ENCODE data around the gene RBMS3. TPM values are rescaled to one million over a fixed set of nuclear protein-coding genes. Genes with fewer than 3 reads are reported as not detected.

The RBMS3 gene
- total and polyA plus RNA-seq, 2 experiments from 2014 or later = 3.2 to 7.4 TPM

DNA sequence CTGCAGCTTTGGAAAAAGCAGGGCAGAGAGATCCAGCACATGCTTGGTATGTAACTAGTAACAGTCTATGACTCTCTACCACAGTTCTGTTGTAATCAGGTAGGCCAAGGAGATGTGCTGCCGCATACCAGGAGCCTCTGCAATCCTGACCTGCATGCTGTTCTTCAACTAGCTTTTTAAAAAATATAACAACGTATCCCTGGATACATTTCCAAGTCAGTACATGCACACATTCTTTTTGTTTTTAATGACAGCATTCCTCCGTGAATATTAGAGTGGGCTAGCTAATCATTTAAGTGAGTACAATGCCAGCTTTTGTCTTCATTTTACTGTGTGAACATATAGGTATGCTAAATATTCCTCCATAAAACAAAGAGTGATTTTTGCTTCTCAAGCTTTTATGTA lies 437.8 kb downstream of the RBMS3 start:
- no peaks in the 10 kb centered on the region for H3K79me2 ChIP-seq (replicated peaks; ENCODE audit: insufficient read depth)
- no peaks in the 10 kb centered on the region for H4K20me1 ChIP-seq (replicated peaks; ENCODE audit: insufficient read depth)
- Mint-ChIP-seq H3K36me3 (ENCODE audit: low read depth) (no peaks in the 10 kb centered on the region), H3K9me3 (no peaks in the 10 kb centered on the region), H3K4me1 (no peaks in the 10 kb centered on the region), H3K27ac (0 out of 2 replicates have a peak overlapping the region, but pooled peaks have one; percentile 13), H3K27me3 (ENCODE audit: insufficient read depth, low read depth, poor library complexity) (no peaks in the 10 kb centered on the region), H3K4me3 (no peak overlapping the region)
- no peak for ATAC-seq
- H3K4me2 ChIP-seq = no peak overlapping the region
- no peak for DNase-seq (ENCODE audit: low spot score)
- no peak overlapping the region for H3K4me3 ChIP-seq
- H3K27ac ChIP-seq (ENCODE audit: low read depth) = no peak overlapping the region
- H3K27me3 ChIP-seq (ENCODE audit: insufficient read depth) = no peaks in the 10 kb centered on the region
- H3K4me1 ChIP-seq (ENCODE audit: insufficient read depth) = no peaks in the 10 kb centered on the region
- H3K36me3 ChIP-seq (ENCODE audit: insufficient read depth) = 0 out of 2 replicates have a peak, but pooled peaks cover 2% of the 10 kb centered on the region
- no peaks in the 10 kb centered on the region for H3F3A ChIP-seq (replicated peaks; ENCODE audit: low read depth)
- no peaks in the 10 kb centered on the region for H3K9me2 ChIP-seq (ENCODE audit: insufficient read depth)
- TF ChIP-seq JUNB (IDR thresholded peaks at IDR 0.05; ENCODE audit: unreplicated experiment) = no peak
- TF ChIP-seq, protein P1, sequence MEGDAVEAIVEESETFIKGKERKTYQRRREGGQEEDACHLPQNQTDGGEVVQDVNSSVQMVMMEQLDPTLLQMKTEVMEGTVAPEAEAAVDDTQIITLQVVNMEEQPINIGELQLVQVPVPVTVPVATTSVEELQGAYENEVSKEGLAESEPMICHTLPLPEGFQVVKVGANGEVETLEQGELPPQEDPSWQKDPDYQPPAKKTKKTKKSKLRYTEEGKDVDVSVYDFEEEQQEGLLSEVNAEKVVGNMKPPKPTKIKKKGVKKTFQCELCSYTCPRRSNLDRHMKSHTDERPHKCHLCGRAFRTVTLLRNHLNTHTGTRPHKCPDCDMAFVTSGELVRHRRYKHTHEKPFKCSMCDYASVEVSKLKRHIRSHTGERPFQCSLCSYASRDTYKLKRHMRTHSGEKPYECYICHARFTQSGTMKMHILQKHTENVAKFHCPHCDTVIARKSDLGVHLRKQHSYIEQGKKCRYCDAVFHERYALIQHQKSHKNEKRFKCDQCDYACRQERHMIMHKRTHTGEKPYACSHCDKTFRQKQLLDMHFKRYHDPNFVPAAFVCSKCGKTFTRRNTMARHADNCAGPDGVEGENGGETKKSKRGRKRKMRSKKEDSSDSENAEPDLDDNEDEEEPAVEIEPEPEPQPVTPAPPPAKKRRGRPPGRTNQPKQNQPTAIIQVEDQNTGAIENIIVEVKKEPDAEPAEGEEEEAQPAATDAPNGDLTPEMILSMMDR (conservative IDR thresholded peaks at IDR 0.05; ENCODE audit: low read depth in 2 of 2) = no peak
- TF ChIP-seq STAT1 (IDR thresholded peaks at IDR 0.05; ENCODE audit: unreplicated experiment) = no peak
- TF ChIP-seq POLR2AphosphoS5 (IDR thresholded peaks at IDR 0.05; ENCODE audit: low read depth) = no peak
- TF ChIP-seq NANOG (IDR thresholded peaks at IDR 0.05; ENCODE audit: borderline replicate concordance) = no peak
- TF ChIP-seq EZH2phosphoT487 (IDR thresholded peaks at IDR 0.05; ENCODE audit: unreplicated experiment) = no peak
- no peak for TF ChIP-seq EZH2 (IDR thresholded peaks at IDR 0.05; ENCODE audit: low read depth, unreplicated experiment)
- TF ChIP-seq, protein P2, sequence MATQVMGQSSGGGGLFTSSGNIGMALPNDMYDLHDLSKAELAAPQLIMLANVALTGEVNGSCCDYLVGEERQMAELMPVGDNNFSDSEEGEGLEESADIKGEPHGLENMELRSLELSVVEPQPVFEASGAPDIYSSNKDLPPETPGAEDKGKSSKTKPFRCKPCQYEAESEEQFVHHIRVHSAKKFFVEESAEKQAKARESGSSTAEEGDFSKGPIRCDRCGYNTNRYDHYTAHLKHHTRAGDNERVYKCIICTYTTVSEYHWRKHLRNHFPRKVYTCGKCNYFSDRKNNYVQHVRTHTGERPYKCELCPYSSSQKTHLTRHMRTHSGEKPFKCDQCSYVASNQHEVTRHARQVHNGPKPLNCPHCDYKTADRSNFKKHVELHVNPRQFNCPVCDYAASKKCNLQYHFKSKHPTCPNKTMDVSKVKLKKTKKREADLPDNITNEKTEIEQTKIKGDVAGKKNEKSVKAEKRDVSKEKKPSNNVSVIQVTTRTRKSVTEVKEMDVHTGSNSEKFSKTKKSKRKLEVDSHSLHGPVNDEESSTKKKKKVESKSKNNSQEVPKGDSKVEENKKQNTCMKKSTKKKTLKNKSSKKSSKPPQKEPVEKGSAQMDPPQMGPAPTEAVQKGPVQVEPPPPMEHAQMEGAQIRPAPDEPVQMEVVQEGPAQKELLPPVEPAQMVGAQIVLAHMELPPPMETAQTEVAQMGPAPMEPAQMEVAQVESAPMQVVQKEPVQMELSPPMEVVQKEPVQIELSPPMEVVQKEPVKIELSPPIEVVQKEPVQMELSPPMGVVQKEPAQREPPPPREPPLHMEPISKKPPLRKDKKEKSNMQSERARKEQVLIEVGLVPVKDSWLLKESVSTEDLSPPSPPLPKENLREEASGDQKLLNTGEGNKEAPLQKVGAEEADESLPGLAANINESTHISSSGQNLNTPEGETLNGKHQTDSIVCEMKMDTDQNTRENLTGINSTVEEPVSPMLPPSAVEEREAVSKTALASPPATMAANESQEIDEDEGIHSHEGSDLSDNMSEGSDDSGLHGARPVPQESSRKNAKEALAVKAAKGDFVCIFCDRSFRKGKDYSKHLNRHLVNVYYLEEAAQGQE (IDR thresholded peaks at IDR 0.05; ENCODE audit: unreplicated experiment) = no peak
- TF ChIP-seq, protein P3, sequence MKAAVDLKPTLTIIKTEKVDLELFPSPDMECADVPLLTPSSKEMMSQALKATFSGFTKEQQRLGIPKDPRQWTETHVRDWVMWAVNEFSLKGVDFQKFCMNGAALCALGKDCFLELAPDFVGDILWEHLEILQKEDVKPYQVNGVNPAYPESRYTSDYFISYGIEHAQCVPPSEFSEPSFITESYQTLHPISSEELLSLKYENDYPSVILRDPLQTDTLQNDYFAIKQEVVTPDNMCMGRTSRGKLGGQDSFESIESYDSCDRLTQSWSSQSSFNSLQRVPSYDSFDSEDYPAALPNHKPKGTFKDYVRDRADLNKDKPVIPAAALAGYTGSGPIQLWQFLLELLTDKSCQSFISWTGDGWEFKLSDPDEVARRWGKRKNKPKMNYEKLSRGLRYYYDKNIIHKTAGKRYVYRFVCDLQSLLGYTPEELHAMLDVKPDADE (IDR thresholded peaks at IDR 0.05) = no peak
- TF ChIP-seq ZNF331 (CRISPR knock-in tag; IDR thresholded peaks at IDR 0.05; ENCODE audit: low read depth) = no peak
- TF ChIP-seq CREB1 (CRISPR knock-in tag; IDR thresholded peaks at IDR 0.05; ENCODE audit: low read depth) = no peak
- TF ChIP-seq ZNF114 (CRISPR knock-in tag; IDR thresholded peaks at IDR 0.05) = no peak
- TF ChIP-seq, protein P4, sequence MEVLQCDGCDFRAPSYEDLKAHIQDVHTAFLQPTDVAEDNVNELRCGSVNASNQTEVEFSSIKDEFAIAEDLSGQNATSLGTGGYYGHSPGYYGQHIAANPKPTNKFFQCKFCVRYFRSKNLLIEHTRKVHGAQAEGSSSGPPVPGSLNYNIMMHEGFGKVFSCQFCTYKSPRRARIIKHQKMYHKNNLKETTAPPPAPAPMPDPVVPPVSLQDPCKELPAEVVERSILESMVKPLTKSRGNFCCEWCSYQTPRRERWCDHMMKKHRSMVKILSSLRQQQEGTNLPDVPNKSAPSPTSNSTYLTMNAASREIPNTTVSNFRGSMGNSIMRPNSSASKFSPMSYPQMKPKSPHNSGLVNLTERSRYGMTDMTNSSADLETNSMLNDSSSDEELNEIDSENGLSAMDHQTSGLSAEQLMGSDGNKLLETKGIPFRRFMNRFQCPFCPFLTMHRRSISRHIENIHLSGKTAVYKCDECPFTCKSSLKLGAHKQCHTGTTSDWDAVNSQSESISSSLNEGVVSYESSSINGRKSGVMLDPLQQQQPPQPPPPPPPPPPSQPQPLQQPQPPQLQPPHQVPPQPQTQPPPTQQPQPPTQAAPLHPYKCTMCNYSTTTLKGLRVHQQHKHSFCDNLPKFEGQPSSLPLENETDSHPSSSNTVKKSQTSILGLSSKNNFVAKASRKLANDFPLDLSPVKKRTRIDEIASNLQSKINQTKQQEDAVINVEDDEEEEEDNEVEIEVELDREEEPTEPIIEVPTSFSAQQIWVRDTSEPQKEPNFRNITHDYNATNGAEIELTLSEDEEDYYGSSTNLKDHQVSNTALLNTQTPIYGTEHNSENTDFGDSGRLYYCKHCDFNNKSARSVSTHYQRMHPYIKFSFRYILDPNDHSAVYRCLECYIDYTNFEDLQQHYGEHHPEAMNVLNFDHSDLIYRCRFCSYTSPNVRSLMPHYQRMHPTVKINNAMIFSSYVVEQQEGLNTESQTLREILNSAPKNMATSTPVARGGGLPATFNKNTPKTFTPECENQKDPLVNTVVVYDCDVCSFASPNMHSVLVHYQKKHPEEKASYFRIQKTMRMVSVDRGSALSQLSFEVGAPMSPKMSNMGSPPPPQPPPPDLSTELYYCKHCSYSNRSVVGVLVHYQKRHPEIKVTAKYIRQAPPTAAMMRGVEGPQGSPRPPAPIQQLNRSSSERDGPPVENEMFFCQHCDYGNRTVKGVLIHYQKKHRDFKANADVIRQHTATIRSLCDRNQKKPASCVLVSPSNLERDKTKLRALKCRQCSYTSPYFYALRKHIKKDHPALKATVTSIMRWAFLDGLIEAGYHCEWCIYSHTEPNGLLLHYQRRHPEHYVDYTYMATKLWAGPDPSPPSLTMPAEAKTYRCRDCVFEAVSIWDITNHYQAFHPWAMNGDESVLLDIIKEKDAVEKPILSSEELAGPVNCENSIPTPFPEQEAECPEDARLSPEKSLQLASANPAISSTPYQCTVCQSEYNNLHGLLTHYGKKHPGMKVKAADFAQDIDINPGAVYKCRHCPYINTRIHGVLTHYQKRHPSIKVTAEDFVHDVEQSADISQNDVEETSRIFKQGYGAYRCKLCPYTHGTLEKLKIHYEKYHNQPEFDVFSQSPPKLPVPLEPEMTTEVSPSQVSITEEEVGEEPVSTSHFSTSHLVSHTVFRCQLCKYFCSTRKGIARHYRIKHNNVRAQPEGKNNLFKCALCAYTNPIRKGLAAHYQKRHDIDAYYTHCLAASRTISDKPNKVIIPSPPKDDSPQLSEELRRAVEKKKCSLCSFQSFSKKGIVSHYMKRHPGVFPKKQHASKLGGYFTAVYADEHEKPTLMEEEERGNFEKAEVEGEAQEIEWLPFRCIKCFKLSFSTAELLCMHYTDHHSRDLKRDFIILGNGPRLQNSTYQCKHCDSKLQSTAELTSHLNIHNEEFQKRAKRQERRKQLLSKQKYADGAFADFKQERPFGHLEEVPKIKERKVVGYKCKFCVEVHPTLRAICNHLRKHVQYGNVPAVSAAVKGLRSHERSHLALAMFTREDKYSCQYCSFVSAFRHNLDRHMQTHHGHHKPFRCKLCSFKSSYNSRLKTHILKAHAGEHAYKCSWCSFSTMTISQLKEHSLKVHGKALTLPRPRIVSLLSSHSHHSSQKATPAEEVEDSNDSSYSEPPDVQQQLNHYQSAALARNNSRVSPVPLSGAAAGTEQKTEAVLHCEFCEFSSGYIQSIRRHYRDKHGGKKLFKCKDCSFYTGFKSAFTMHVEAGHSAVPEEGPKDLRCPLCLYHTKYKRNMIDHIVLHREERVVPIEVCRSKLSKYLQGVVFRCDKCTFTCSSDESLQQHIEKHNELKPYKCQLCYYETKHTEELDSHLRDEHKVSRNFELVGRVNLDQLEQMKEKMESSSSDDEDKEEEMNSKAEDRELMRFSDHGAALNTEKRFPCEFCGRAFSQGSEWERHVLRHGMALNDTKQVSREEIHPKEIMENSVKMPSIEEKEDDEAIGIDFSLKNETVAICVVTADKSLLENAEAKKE (CRISPR knock-in tag; IDR thresholded peaks at IDR 0.05) = no peak
- H2AFZ ChIP-seq = no peak overlapping the region
